ENCODE results near the gene KCNJ15.

DNA sequence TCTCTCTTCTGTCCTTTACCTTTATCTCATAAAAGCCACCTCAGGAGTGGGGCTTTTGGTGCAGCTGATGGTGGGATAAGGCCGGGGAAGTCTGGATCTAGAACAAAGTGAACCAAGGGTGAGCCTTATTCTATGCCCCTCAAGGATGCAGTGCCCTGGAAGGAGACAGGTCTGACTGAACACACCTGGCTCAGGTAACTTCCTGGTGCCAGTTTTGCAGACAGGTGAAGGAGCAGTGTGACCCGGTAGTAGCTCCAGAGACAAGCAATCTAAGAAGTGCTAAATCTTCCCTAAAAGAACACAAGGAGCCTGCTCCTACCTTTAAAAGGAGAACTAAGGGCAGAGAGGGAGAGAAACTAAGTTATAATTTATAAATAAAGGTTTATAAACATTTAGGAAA is 2.9 kb downstream of the KCNJ15 start:
- TF ChIP-seq, protein P1, sequence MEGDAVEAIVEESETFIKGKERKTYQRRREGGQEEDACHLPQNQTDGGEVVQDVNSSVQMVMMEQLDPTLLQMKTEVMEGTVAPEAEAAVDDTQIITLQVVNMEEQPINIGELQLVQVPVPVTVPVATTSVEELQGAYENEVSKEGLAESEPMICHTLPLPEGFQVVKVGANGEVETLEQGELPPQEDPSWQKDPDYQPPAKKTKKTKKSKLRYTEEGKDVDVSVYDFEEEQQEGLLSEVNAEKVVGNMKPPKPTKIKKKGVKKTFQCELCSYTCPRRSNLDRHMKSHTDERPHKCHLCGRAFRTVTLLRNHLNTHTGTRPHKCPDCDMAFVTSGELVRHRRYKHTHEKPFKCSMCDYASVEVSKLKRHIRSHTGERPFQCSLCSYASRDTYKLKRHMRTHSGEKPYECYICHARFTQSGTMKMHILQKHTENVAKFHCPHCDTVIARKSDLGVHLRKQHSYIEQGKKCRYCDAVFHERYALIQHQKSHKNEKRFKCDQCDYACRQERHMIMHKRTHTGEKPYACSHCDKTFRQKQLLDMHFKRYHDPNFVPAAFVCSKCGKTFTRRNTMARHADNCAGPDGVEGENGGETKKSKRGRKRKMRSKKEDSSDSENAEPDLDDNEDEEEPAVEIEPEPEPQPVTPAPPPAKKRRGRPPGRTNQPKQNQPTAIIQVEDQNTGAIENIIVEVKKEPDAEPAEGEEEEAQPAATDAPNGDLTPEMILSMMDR (IDR thresholded peaks at IDR 0.05): no peak
- TF ChIP-seq POLR2AphosphoS5 (IDR thresholded peaks at IDR 0.05): no peak
